Suprapubic skin (tissue), 3 donors: ENCODE results near the gene BICC1.

Source experiments
- EP300 ChIP-seq: sonication (generic); formaldehyde crosslinking; IDR thresholded peaks from one replicate; pipeline ENCODE4 v1.6.1; 2017; ENCODE audit warnings: antibody characterized with exemption
- TF ChIP-seq, protein P1 (sequence below), 2 donors: fragments of 200-600 bp in 1 of 2; fragments of 450-650 bp in 1 of 2; sonication (generic) in 1 of 2; IDR thresholded peaks; one replicate each; pipeline ENCODE4 v1.5.1; 2016 to 2019; ENCODE audit warnings: antibody characterized with exemption in 2 of 2, mild to moderate bottlenecking in 1 of 2, moderate library complexity in 1 of 2

DNA sequence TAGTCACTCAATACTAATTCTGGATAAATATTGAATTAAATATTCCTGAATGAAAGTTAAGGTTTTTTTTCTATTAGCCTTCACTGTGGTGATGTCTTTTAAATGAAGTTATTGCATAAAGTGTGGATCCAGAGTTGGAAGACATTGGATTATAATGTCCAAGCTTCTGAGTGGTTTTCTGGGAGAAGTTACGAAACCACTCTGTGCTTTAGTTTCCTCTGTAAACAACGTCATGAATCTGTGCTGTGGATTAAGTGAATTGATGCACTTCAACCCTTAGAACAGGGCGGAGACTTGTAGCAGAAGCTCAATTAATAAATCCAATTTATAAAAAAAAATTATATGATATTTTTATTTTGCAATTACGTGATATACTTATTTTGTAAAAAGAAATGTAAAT, 271.7 kb downstream of the BICC1 start:
- TF ChIP-seq, protein P1, sequence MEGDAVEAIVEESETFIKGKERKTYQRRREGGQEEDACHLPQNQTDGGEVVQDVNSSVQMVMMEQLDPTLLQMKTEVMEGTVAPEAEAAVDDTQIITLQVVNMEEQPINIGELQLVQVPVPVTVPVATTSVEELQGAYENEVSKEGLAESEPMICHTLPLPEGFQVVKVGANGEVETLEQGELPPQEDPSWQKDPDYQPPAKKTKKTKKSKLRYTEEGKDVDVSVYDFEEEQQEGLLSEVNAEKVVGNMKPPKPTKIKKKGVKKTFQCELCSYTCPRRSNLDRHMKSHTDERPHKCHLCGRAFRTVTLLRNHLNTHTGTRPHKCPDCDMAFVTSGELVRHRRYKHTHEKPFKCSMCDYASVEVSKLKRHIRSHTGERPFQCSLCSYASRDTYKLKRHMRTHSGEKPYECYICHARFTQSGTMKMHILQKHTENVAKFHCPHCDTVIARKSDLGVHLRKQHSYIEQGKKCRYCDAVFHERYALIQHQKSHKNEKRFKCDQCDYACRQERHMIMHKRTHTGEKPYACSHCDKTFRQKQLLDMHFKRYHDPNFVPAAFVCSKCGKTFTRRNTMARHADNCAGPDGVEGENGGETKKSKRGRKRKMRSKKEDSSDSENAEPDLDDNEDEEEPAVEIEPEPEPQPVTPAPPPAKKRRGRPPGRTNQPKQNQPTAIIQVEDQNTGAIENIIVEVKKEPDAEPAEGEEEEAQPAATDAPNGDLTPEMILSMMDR (IDR thresholded peaks at IDR 0.05): no peak
- no peak for TF ChIP-seq EP300
